ENCODE measurements around the gene FOXO3.
"Not testable (repeated sequence)": the region's sequence is repeated elsewhere in the genome, so short reads cannot be mapped to it uniquely, and the experiment has no call there.

FOXO3 gene

GRCh38 chr6:108665495-108666196 lies 104.9 kb downstream of the FOXO3 start:
- no peak for DNase-seq

- DNase-seq, result no peak
Measured at GRCh38 chr6:108666656-108667260, 106.0 kb downstream of the FOXO3 start.

- DNase-seq, result no peak
Measured at GRCh38 chr6:108667993-108668392, 107.3 kb downstream of the FOXO3 start.

- DNase-seq, result no peak
Measured at GRCh38 chr6:108669673-108670072, 109.0 kb downstream of the FOXO3 start.

GRCh38 chr6:108671175-108671574 lies 110.5 kb downstream of the FOXO3 start:
- no peak for DNase-seq

GRCh38 chr6:108671790-108672189 lies 111.1 kb downstream of the FOXO3 start:
- DNase-seq, result no peak

GRCh38 chr6:108672641-108673040 lies 111.9 kb downstream of the FOXO3 start:
- DNase-seq, result no peak

- DNase-seq, result no peak
Measured at GRCh38 chr6:108673153-108673552, 112.4 kb downstream of the FOXO3 start.

GRCh38 chr6:108673602-108674001 lies 112.9 kb downstream of the FOXO3 start:
- DNase-seq, result no peak

GRCh38 chr6:108675226-108676200 lies 114.8 kb downstream of the FOXO3 start:
- no peak for DNase-seq

GRCh38 chr6:108676555-108676954 lies 115.8 kb downstream of the FOXO3 start:
- DNase-seq, result no peak

GRCh38 chr6:108677357-108677756 lies 116.6 kb downstream of the FOXO3 start:
- no peak for DNase-seq

- no peak for DNase-seq
Measured at GRCh38 chr6:108677894-108678293, 117.2 kb downstream of the FOXO3 start.

GRCh38 chr6:108680314-108680713 lies 119.6 kb downstream of the FOXO3 start:
- not testable (repeated sequence) for DNase-seq

GRCh38 chr6:108681721-108682120 lies 121.0 kb downstream of the FOXO3 start:
- DNase-seq, result not testable (repeated sequence)

- DNase-seq, result not testable (repeated sequence)
Measured at GRCh38 chr6:108682383-108683119, 121.8 kb downstream of the FOXO3 start.

- DNase-seq, result not testable (repeated sequence)
Measured at GRCh38 chr6:108683976-108684375, 123.3 kb downstream of the FOXO3 start.

- DNase-seq, result no peak
Measured at GRCh38 chr6:108684771-108685329, 124.1 kb downstream of the FOXO3 start.

- no peak for DNase-seq
Measured at GRCh38 chr6:108685970-108686369, 125.3 kb downstream of the FOXO3 start.

GRCh38 chr6:108686896-108687295 lies 126.2 kb downstream of the FOXO3 start:
- DNase-seq, result no peak

GRCh38 chr6:108687921-108688320 lies 127.2 kb downstream of the FOXO3 start:
- DNase-seq, result no peak

Data from AML-193 (cell line).